SU-DHL-6 (cell line): ENCODE results near the gene DAO.

Experiments used
- H2AFZ ChIP-seq: fragments of 200-600 bp; sonication (generic); 2 replicates; pipeline ENCODE4 v1.6.1; 2014; ENCODE audit warnings: low read depth, mild to moderate bottlenecking, moderate library complexity, mixed read lengths, antibody characterized with exemption, low read length; ENCODE audit not compliant: severe bottlenecking
- H3F3A ChIP-seq: fragments of 200-600 bp; shearing (Covaris generic); 2 replicates; pipeline ENCODE4 v1.6.0; 2016; ENCODE audit warnings: antibody characterized with exemption, mild to moderate bottlenecking; ENCODE audit not compliant: insufficient read depth
- H3K27ac ChIP-seq: fragments of 200-600 bp; sonication (generic); 2 replicates; pipeline ENCODE4 v1.5.1; 2016; ENCODE audit warnings: low read depth, mild to moderate bottlenecking, low read length, moderate library complexity, mixed read lengths
- H3K27me3 ChIP-seq: fragments of 200-600 bp; sonication (generic), shearing (Covaris generic); 2 replicates; pipeline ENCODE4 v1.6.0; 2014; ENCODE audit warnings: mild to moderate bottlenecking, low read length
- H3K36me3 ChIP-seq: fragments of 200-600 bp; sonication (generic); 2 replicates; pipeline ENCODE4 v1.6.1; 2014; ENCODE audit warnings: mild to moderate bottlenecking, low read length, mixed read lengths
- H3K4me2 ChIP-seq: fragments of 300-600, 200-600 bp; shearing (Covaris generic), sonication (generic); 2 replicates; pipeline ENCODE4 v1.6.0; 2014; ENCODE audit warnings: low read length, low read depth, mild to moderate bottlenecking; ENCODE audit not compliant: poor library complexity, severe bottlenecking
- H3K4me3 ChIP-seq: fragments of 200-600 bp; sonication (generic); 2 replicates; pipeline ENCODE4 v1.5.1; 2014; ENCODE audit warnings: antibody characterized with exemption, low read length, mild to moderate bottlenecking, mixed read lengths; ENCODE audit not compliant: insufficient read depth, poor library complexity, severe bottlenecking
- H3K79me2 ChIP-seq: fragments of 200-600 bp; sonication (generic); 2 replicates; pipeline ENCODE4 v1.6.1; 2014; ENCODE audit warnings: mild to moderate bottlenecking, low read length, moderate library complexity; ENCODE audit not compliant: insufficient read depth
- H3K9ac ChIP-seq: fragments of 200-600 bp; sonication (generic); 2 replicates; pipeline ENCODE4 v1.7.0; 2014; ENCODE audit warnings: mild to moderate bottlenecking, low read length
- H3K9me2 ChIP-seq: fragments of 200-600 bp; sonication (generic); replicated peaks from 2 replicates; pipeline ENCODE4 v1.6.1; 2014; ENCODE audit warnings: low read length; ENCODE audit not compliant: insufficient read depth
- H3K9me3 ChIP-seq: fragments of 200-600 bp; sonication (generic); 2 replicates; pipeline ENCODE4 v1.6.1; 2014; ENCODE audit warnings: low read length, mixed read lengths; ENCODE audit not compliant: insufficient read depth
- H4K20me1 ChIP-seq: fragments of 200-600 bp; sonication (generic); 2 replicates; pipeline ENCODE4 v1.6.1; 2014; ENCODE audit warnings: low read depth, mild to moderate bottlenecking, antibody characterized with exemption, low read length, moderate library complexity, mixed read lengths
- CTCF ChIP-seq: fragments of 200-600 bp; sonication (generic); IDR thresholded peaks from one replicate; pipeline ENCODE4 v1.5.1; 2017; ENCODE audit warnings: antibody characterized with exemption, mild to moderate bottlenecking, low read length, moderate library complexity; ENCODE audit not compliant: insufficient read depth, poor library complexity, severe bottlenecking
- EZH2phosphoT487 ChIP-seq: fragments of 200-600 bp; sonication (generic), shearing (Covaris generic); conservative IDR thresholded peaks from 2 replicates; pipeline ENCODE4 v1.6.1; 2018; ENCODE audit warnings: mild to moderate bottlenecking, antibody characterized with exemption, low read length, moderate library complexity, mixed read lengths

Gene DAO

GRCh38 chr12:108860443-108860842, 19.4 kb upstream of the DAO start:
- no peak overlapping the region for H3K9ac ChIP-seq
- no peak for TF ChIP-seq CTCF
- no peak for TF ChIP-seq EZH2phosphoT487
- H3K9me3 ChIP-seq = no peaks in the 10 kb centered on the region
- no peak overlapping the region for H3K4me2 ChIP-seq
- H3K79me2 ChIP-seq = no peaks in the 10 kb centered on the region
- H2AFZ ChIP-seq = no peak overlapping the region
- H3K27me3 ChIP-seq = no peaks in the 10 kb centered on the region
- H4K20me1 ChIP-seq = no peaks in the 10 kb centered on the region
- H3K27ac ChIP-seq = no peak overlapping the region
- H3K36me3 ChIP-seq = no peaks in the 10 kb centered on the region
- no peaks in the 10 kb centered on the region for H3K9me2 ChIP-seq
- H3K4me3 ChIP-seq = no peak overlapping the region
- H3F3A ChIP-seq = 0 out of 2 replicates have a peak, but pooled peaks cover 4% of the 10 kb centered on the region

- no peaks in the 10 kb centered on the region for H3K27me3 ChIP-seq
- no peaks in the 10 kb centered on the region for H4K20me1 ChIP-seq
- H3K4me3 ChIP-seq = no peak overlapping the region
- TF ChIP-seq EZH2phosphoT487 = no peak
- no peak for TF ChIP-seq CTCF
- no peak overlapping the region for H3K4me2 ChIP-seq
- no peaks in the 10 kb centered on the region for H3K36me3 ChIP-seq
- no peak overlapping the region for H3K9ac ChIP-seq
- H3K9me2 ChIP-seq = no peaks in the 10 kb centered on the region
- no peak overlapping the region for H3K27ac ChIP-seq
- H2AFZ ChIP-seq = no peak overlapping the region
- no peaks in the 10 kb centered on the region for H3K9me3 ChIP-seq
- H3F3A ChIP-seq = no peaks in the 10 kb centered on the region
- no peaks in the 10 kb centered on the region for H3K79me2 ChIP-seq
Observed at GRCh38 chr12:108861878-108862587, 17.9 kb upstream of the DAO start.

GRCh38 chr12:108862588-108862959, 17.3 kb upstream of the DAO start:
- Histone ChIP-seq H3K79me2 (no peaks in the 10 kb centered on the region), H3K27ac (no peak overlapping the region)

More at GRCh38 chr12:108862588-108862959, 17.3 kb upstream of the DAO start:
- no peaks in the 10 kb centered on the region for H4K20me1 ChIP-seq
- no peak overlapping the region for H3K4me3 ChIP-seq
- H2AFZ ChIP-seq = no peak overlapping the region
- no peaks in the 10 kb centered on the region for H3K36me3 ChIP-seq
- TF ChIP-seq EZH2phosphoT487 (no peak), CTCF (no peak)
- no peaks in the 10 kb centered on the region for H3K27me3 ChIP-seq
- H3F3A ChIP-seq = no peaks in the 10 kb centered on the region
- no peaks in the 10 kb centered on the region for H3K9me2 ChIP-seq
- H3K9me3 ChIP-seq = no peaks in the 10 kb centered on the region
- H3K4me2 ChIP-seq = no peak overlapping the region
- H3K9ac ChIP-seq = no peak overlapping the region
